WTC11 (cell line): ENCODE measurements around the gene LPIN3. TPM values are rescaled to one million over a fixed set of nuclear protein-coding genes. Genes with fewer than 3 reads are reported as not detected.

Experiments used
- AFF4 ChIP-seq: sonication (generic); formaldehyde crosslinking; IDR thresholded peaks from 2 replicates; pipeline ENCODE4 v1.8.1; 2023; ENCODE audit warnings: mild to moderate bottlenecking, missing genetic modification reagents, borderline replicate concordance
- CBFB ChIP-seq: sonication (generic); formaldehyde crosslinking; IDR thresholded peaks from 2 replicates; pipeline ENCODE4 v1.8.1; 2022; ENCODE audit warnings: mild to moderate bottlenecking, low read depth, missing genetic modification reagents
- CREM ChIP-seq: sonication (generic); formaldehyde crosslinking; IDR thresholded peaks from 2 replicates; pipeline ENCODE4 v1.8.1; 2022; ENCODE audit warnings: mild to moderate bottlenecking, missing genetic modification reagents, moderate library complexity
- ESRRA ChIP-seq: sonication (generic); formaldehyde crosslinking; IDR thresholded peaks from 2 replicates; pipeline ENCODE4 v1.8.1; 2022; ENCODE audit warnings: mild to moderate bottlenecking, missing genetic modification reagents, borderline replicate concordance
- FOXJ3 ChIP-seq: sonication (generic); formaldehyde crosslinking; IDR thresholded peaks from 2 replicates; pipeline ENCODE4 v1.9.0; 2021; ENCODE audit warnings: missing genetic modification reagents, mild to moderate bottlenecking, borderline replicate concordance
- FOXP1 ChIP-seq: sonication (generic); formaldehyde crosslinking; IDR thresholded peaks from 2 replicates; pipeline ENCODE4 v1.8.0; 2022; ENCODE audit warnings: missing genetic modification reagents, mild to moderate bottlenecking, moderate library complexity, borderline replicate concordance
- GABPB1 ChIP-seq: sonication (generic); formaldehyde crosslinking; IDR thresholded peaks from 2 replicates; pipeline ENCODE4 v1.8.1; 2023; ENCODE audit warnings: mild to moderate bottlenecking, missing genetic modification reagents
- GTF2I ChIP-seq: fragments of 250-450 bp; sonication (Bioruptor Pico); conservative IDR thresholded peaks from 2 replicates; pipeline ENCODE4 v1.4.0; 2021; ENCODE audit warnings: mild to moderate bottlenecking
- IRF2 ChIP-seq: sonication (generic); formaldehyde crosslinking; IDR thresholded peaks from 2 replicates; pipeline ENCODE4 v1.8.0; 2022; ENCODE audit warnings: low read depth, missing genetic modification reagents, borderline replicate concordance
- JUN ChIP-seq: sonication (generic); formaldehyde crosslinking; IDR thresholded peaks from 2 replicates; pipeline ENCODE4 v1.8.0; 2023; ENCODE audit warnings: mild to moderate bottlenecking, missing genetic modification reagents
- MAX ChIP-seq: sonication (generic); formaldehyde crosslinking; IDR thresholded peaks from 2 replicates; pipeline ENCODE4 v1.8.0; 2022; ENCODE audit warnings: mild to moderate bottlenecking, missing genetic modification reagents
- MYBL2 ChIP-seq: sonication (generic); formaldehyde crosslinking; IDR thresholded peaks from 2 replicates; pipeline ENCODE4 v1.8.1; 2023; ENCODE audit warnings: mild to moderate bottlenecking, moderate library complexity, missing genetic modification reagents
- NFATC4 ChIP-seq: fragments of 250-450 bp; sonication (Bioruptor Pico); IDR thresholded peaks from 2 replicates; pipeline ENCODE4 v1.9.0; 2021; ENCODE audit warnings: mild to moderate bottlenecking
- NR1H2 ChIP-seq: sonication (generic); formaldehyde crosslinking; IDR thresholded peaks from 2 replicates; pipeline ENCODE4 v1.9.0; 2021; ENCODE audit warnings: mild to moderate bottlenecking, moderate library complexity, missing genetic modification reagents
- OVOL2 ChIP-seq: fragments of 250-450 bp; sonication (Bioruptor Pico); IDR thresholded peaks from 2 replicates; pipeline ENCODE4 v1.9.0; 2021; ENCODE audit warnings: mild to moderate bottlenecking, borderline replicate concordance
- RORB ChIP-seq: fragments of 250-450 bp; sonication (Bioruptor Pico); IDR thresholded peaks from 2 replicates; pipeline ENCODE4 v1.9.0; 2021; ENCODE audit warnings: mild to moderate bottlenecking
- TP53 ChIP-seq: sonication (generic); formaldehyde crosslinking; IDR thresholded peaks from 2 replicates; pipeline ENCODE4 v1.8.1; 2023; ENCODE audit warnings: mild to moderate bottlenecking, missing genetic modification reagents
- ZNF512 ChIP-seq: sonication (generic); formaldehyde crosslinking; IDR thresholded peaks from 2 replicates; pipeline ENCODE4 v1.8.1; 2022; ENCODE audit warnings: missing genetic modification reagents, borderline replicate concordance
- total RNA-seq: library from RNA; stranded (reverse); gene quantifications from 3 replicates; pipeline ENCODE4 v1.2.3, GENCODE V29; 2021
- TF ChIP-seq, protein P1 (sequence below): fragments of 250-450 bp; sonication (Bioruptor Pico); conservative IDR thresholded peaks from 2 replicates; pipeline ENCODE4 v1.9.0; 2021; ENCODE audit warnings: mild to moderate bottlenecking
- TF ChIP-seq, protein P2 (sequence below): sonication (generic); formaldehyde crosslinking; IDR thresholded peaks from 2 replicates; pipeline ENCODE4 v1.8.1; 2023; ENCODE audit warnings: mild to moderate bottlenecking, moderate library complexity, missing genetic modification reagents
- TF ChIP-seq, protein P3 (sequence below): sonication (generic); formaldehyde crosslinking; IDR thresholded peaks from 2 replicates; pipeline ENCODE4 v1.8.1; 2023; ENCODE audit warnings: mild to moderate bottlenecking, missing genetic modification reagents
- TF ChIP-seq, protein P4 (sequence below): sonication (generic); formaldehyde crosslinking; conservative IDR thresholded peaks from 2 replicates; pipeline ENCODE4 v1.8.1; 2023; ENCODE audit warnings: mild to moderate bottlenecking, low read depth, missing genetic modification reagents, moderate library complexity
- TF ChIP-seq, protein P5 (sequence below): sonication (generic); formaldehyde crosslinking; IDR thresholded peaks from 2 replicates; pipeline ENCODE4 v1.8.0; 2022; ENCODE audit warnings: mild to moderate bottlenecking, missing genetic modification reagents

Gene LPIN3
- total RNA-seq, 1 experiment from 2014 or later = 7.9 TPM

GRCh38 chr20:41339957-41340326, 679 bp upstream of the LPIN3 start (continued):
- no peak for TF ChIP-seq IRF2 (CRISPR knock-in tag)
- TF ChIP-seq OVOL2 (CRISPR knock-in tag) = no peak
- TF ChIP-seq CBFB (CRISPR knock-in tag) = no peak; the same call in 1 of the 2 replicates
- no peak for TF ChIP-seq FOXJ3 (CRISPR knock-in tag)
- TF ChIP-seq NFATC4 (CRISPR knock-in tag) = no peak
- TF ChIP-seq, protein P1, sequence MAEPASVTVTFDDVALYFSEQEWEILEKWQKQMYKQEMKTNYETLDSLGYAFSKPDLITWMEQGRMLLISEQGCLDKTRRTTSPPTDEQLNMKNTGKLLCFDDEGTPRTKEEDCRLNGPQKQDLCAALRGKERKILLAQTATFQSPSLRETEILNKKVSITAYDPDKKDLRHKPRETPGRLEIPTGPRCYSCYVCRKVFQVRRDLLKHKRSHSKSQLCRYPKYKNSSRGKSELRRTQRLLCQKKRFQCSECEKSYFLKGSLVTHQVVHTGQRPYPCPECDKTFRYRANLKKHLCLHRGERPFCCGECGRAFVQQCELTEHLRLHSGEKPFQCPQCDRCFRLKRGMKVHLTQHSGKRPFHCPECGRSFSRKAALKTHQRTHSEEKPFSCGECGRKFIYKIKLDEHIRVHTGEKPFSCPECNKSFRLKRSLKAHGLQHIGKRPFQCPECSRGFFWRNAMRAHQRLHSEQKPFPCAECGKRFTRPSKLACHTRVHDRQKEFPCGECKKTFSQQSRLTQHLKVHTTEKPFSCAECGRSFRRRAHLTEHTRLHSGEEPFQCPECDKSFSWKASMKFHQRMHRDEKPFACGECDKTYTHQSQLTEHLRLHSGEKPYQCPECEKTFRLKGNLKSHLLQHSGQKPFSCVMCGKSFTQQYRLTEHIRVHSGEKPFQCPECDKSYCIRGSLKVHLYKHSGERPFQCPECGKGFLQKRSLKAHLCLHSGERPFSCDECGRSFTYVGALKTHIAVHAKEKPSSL (CRISPR knock-in tag) = no peak
- TF ChIP-seq MYBL2 (CRISPR knock-in tag) = peak; percentile 80
- TF ChIP-seq, protein P2, sequence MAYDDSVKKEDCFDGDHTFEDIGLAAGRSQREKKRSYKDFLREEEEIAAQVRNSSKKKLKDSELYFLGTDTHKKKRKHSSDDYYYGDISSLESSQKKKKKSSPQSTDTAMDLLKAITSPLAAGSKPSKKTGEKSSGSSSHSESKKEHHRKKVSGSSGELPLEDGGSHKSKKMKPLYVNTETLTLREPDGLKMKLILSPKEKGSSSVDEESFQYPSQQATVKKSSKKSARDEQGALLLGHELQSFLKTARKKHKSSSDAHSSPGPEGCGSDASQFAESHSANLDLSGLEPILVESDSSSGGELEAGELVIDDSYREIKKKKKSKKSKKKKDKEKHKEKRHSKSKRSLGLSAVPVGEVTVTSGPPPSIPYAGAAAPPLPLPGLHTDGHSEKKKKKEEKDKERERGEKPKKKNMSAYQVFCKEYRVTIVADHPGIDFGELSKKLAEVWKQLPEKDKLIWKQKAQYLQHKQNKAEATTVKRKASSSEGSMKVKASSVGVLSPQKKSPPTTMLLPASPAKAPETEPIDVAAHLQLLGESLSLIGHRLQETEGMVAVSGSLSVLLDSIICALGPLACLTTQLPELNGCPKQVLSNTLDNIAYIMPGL (CRISPR knock-in tag) = peak; percentile 28; the same call in 1 of the 2 replicates
- TF ChIP-seq, protein P3, sequence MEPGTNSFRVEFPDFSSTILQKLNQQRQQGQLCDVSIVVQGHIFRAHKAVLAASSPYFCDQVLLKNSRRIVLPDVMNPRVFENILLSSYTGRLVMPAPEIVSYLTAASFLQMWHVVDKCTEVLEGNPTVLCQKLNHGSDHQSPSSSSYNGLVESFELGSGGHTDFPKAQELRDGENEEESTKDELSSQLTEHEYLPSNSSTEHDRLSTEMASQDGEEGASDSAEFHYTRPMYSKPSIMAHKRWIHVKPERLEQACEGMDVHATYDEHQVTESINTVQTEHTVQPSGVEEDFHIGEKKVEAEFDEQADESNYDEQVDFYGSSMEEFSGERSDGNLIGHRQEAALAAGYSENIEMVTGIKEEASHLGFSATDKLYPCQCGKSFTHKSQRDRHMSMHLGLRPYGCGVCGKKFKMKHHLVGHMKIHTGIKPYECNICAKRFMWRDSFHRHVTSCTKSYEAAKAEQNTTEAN (CRISPR knock-in tag) = peak; percentile 86
- TF ChIP-seq, protein P4, sequence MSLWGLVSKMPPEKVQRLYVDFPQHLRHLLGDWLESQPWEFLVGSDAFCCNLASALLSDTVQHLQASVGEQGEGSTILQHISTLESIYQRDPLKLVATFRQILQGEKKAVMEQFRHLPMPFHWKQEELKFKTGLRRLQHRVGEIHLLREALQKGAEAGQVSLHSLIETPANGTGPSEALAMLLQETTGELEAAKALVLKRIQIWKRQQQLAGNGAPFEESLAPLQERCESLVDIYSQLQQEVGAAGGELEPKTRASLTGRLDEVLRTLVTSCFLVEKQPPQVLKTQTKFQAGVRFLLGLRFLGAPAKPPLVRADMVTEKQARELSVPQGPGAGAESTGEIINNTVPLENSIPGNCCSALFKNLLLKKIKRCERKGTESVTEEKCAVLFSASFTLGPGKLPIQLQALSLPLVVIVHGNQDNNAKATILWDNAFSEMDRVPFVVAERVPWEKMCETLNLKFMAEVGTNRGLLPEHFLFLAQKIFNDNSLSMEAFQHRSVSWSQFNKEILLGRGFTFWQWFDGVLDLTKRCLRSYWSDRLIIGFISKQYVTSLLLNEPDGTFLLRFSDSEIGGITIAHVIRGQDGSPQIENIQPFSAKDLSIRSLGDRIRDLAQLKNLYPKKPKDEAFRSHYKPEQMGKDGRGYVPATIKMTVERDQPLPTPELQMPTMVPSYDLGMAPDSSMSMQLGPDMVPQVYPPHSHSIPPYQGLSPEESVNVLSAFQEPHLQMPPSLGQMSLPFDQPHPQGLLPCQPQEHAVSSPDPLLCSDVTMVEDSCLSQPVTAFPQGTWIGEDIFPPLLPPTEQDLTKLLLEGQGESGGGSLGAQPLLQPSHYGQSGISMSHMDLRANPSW = no peak
- TF ChIP-seq, protein P5, sequence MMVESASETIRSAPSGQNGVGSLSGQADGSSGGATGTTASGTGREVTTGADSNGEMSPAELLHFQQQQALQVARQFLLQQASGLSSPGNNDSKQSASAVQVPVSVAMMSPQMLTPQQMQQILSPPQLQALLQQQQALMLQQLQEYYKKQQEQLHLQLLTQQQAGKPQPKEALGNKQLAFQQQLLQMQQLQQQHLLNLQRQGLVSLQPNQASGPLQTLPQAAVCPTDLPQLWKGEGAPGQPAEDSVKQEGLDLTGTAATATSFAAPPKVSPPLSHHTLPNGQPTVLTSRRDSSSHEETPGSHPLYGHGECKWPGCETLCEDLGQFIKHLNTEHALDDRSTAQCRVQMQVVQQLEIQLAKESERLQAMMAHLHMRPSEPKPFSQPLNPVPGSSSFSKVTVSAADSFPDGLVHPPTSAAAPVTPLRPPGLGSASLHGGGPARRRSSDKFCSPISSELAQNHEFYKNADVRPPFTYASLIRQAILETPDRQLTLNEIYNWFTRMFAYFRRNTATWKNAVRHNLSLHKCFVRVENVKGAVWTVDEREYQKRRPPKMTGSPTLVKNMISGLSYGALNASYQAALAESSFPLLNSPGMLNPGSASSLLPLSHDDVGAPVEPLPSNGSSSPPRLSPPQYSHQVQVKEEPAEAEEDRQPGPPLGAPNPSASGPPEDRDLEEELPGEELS (CRISPR knock-in tag) = peak; percentile 93
- no peak for TF ChIP-seq ZNF512 (CRISPR knock-in tag)
- TF ChIP-seq GTF2I = no peak
- no peak for TF ChIP-seq RORB (CRISPR knock-in tag)
- TF ChIP-seq NR1H2 (CRISPR knock-in tag) = no peak
- TF ChIP-seq CREM = no peak
- TF ChIP-seq GABPB1 (CRISPR knock-in tag) = peak; percentile 45; the same call in 1 of the 2 replicates
- no peak for TF ChIP-seq ESRRA (CRISPR knock-in tag)
- TF ChIP-seq MAX = peak; percentile 99
- peak; percentile 95 for TF ChIP-seq FOXP1 (CRISPR knock-in tag)
- peak; percentile 63; the same call in 1 of the 2 replicates for TF ChIP-seq TP53 (CRISPR knock-in tag)
- no peak for TF ChIP-seq AFF4 (CRISPR knock-in tag)
- TF ChIP-seq JUN (CRISPR knock-in tag) = no peak
